Muscle of leg (tissue), 11 donors: ENCODE results near the gene SNORC. TPM values are rescaled to one million over a fixed set of nuclear protein-coding genes. Genes with fewer than 3 reads are reported as not detected.

ENCODE experiments used
- DNase-seq: peaks from one replicate; pipeline ENCODE4 v3.0.0; 2013
- H3K27ac ChIP-seq: one replicate; pipeline ENCODE4 v1.5.1; 2013; ENCODE audit warnings: mild to moderate bottlenecking, low read length, control low read depth
- H3K27me3 ChIP-seq: one replicate; pipeline ENCODE4 v1.6.1; 2013; ENCODE audit warnings: low read length; ENCODE audit not compliant: control insufficient read depth, insufficient read depth
- H3K36me3 ChIP-seq: one replicate; pipeline ENCODE4 v1.6.1; 2013; ENCODE audit warnings: low read length; ENCODE audit not compliant: control insufficient read depth, insufficient read depth
- H3K4me1 ChIP-seq: one replicate; pipeline ENCODE4 v1.6.1; 2013; ENCODE audit warnings: low read length; ENCODE audit not compliant: control insufficient read depth, insufficient read depth
- H3K4me3 ChIP-seq: one replicate; pipeline ENCODE4 v1.5.1; 2013; ENCODE audit warnings: low read length, control low read depth
- H3K9me3 ChIP-seq: replicated peaks from 2 replicates; pipeline ENCODE4 v1.6.1; 2013; ENCODE audit warnings: low read depth, low read length; ENCODE audit not compliant: control insufficient read depth
- WGBS: methylation state at CpG from one replicate; pipeline ENCODE4 v1.1.5; 2013; ENCODE audit warnings: missing lambda C conversion rate; ENCODE audit not compliant: insufficient coverage; 5-methylcytosine and 5-hydroxymethylcytosine counted together
- polyA plus RNA-seq, 8 donors: library from polyadenylated mRNA; unstranded; fragments of 120-200 nt; gene quantifications; one replicate each; pipeline versions ENCODE4 v1.2.1 to v1.2.3, GENCODE V29; 2013; ENCODE audit warnings: inconsistent platforms in 1 of 8, low replicate concordance in 1 of 8; ENCODE audit not compliant: insufficient read length in 8 of 8, insufficient read depth in 1 of 8
- total RNA-seq: library from RNA; stranded (reverse); fragments of 120-200 nt; gene quantifications from one replicate; pipeline ENCODE4 v1.2.4, GENCODE V29; 2013

The SNORC gene
- total and polyA plus RNA-seq, 9 donors = 0.56 to 2.3 (median 1.5) TPM

GRCh38 chr2:232882505-232883115 lies 12.5 kb downstream of the SNORC start:
- Histone ChIP-seq H3K4me1 (no peaks in the 10 kb centered on the region), H3K27me3 (peaks cover 10% of the 10 kb centered on the region), H3K4me3 (no peak overlapping the region), H3K36me3 (no peaks in the 10 kb centered on the region), H3K9me3 (no peaks in the 10 kb centered on the region), H3K27ac (no peak overlapping the region)
- no peak for DNase-seq
- 93% methylated on average over 17 of the region's 20 CpGs for WGBS

GRCh38 chr2:232883116-232883721 lies 13.2 kb downstream of the SNORC start:
- Histone ChIP-seq H3K27me3 (peaks cover 6% of the 10 kb centered on the region), H3K4me3 (no peak overlapping the region), H3K27ac (no peak overlapping the region), H3K9me3 (no peaks in the 10 kb centered on the region), H3K36me3 (no peaks in the 10 kb centered on the region), H3K4me1 (no peaks in the 10 kb centered on the region)
- WGBS = 89% methylated on average over 27 of the region's 29 CpGs
- DNase-seq = no peak

DNA sequence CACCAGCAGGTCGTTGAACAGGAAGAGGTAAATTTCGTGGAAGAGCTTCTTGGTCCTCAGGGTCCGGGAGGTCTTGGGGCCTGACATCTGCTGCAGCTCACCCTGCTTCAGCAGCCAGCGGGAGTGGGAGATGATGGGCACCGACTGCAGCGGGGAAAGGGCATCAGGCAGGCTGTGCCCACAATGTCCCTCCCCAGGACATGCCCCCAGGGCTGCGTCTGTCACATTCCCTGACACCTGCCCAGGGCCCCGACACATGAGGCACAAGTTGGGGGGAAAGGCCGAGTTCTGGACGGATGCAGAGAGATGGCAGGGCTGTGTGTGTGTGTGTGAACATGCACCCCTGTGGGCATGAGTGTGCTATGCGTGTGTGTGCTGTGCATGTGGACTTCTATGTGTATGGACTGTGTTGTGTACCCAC lies 13.9 kb downstream of the SNORC start:
- H3K27ac ChIP-seq = no peak overlapping the region
- no peaks in the 10 kb centered on the region for H3K36me3 ChIP-seq
- H3K9me3 ChIP-seq = no peaks in the 10 kb centered on the region
- no peaks in the 10 kb centered on the region for H3K4me1 ChIP-seq
- WGBS = 65% methylated on average over 10 of the region's 11 CpGs
- H3K4me3 ChIP-seq = no peak overlapping the region
- H3K27me3 ChIP-seq = peaks cover 6% of the 10 kb centered on the region
- no peak for DNase-seq

DNA sequence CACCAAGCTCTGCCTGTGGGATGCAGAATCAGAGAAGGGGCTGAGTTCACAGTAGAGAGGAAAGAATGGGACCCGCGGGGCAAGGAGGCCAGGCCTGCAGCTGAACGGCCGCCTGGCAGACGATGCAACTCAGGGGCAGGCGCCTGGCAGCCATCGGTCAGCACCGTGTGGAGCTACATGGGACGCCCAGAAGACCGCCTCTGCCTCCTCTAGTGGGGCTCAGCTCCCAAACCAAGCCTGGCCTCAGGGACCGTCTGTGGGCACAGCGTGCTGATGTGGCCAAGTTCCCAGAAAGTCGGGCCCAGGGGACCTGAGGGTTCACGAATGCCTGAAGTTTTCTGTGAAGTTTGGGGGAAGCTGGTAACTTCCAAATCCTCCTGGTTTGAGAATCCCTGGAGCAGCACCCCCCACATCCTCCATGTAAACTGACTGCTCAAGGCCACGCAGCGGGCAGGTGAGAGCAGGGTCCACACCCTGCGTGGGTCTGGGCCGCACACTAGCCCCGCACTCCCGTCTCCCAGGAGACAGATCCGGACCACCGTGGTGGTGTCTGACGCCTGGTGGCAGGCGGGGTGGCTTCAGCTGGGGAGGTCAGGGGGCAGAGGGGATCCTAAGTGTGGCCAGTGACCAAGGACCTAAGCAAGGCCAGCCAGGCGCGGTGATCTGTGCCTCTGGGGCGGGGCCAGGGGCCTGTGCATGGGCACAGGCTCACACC lies 14.6 kb downstream of the SNORC start:
- WGBS = 74% methylated on average over 23 of the region's 27 CpGs
- H3K9me3 ChIP-seq = no peaks in the 10 kb centered on the region
- no peak for DNase-seq
- peaks cover 6% of the 10 kb centered on the region for H3K27me3 ChIP-seq
- no peak overlapping the region for H3K4me3 ChIP-seq
- no peak overlapping the region for H3K27ac ChIP-seq
- H3K4me1 ChIP-seq = no peaks in the 10 kb centered on the region
- H3K36me3 ChIP-seq = no peaks in the 10 kb centered on the region

- WGBS = 75% methylated on average over 24 of the region's 25 CpGs
- H3K36me3 ChIP-seq = no peaks in the 10 kb centered on the region
- no peak for DNase-seq
- H3K9me3 ChIP-seq = no peaks in the 10 kb centered on the region
- no peak overlapping the region for H3K4me3 ChIP-seq
- no peak overlapping the region for H3K27ac ChIP-seq
- H3K27me3 ChIP-seq = peaks cover 6% of the 10 kb centered on the region
- no peaks in the 10 kb centered on the region for H3K4me1 ChIP-seq
Observed at GRCh38 chr2:232885264-232885961, 15.3 kb downstream of the SNORC start.

DNA sequence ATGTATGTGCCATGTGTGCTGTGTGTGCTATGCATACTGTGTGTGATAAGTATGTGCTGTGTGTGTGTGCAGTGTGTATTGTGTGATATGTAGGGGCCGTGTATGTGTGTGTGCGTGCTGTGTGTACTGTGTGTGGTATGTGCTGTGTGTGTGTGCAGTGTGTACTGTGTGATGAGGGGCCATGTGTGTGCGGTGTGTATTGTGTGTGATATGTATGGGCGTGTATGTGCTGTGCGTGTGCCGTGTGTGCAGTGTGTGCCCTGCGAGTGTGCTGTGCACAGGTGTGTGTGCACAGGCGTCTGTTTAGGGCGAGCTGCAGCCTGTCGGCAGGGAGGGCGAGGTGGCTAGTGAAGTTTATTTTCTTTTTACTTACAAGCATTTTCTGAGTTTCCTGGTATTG lies 16.1 kb downstream of the SNORC start:
- WGBS = 97% methylated on average over 5 of the region's 11 CpGs
- no peak for DNase-seq
- H3K9me3 ChIP-seq = no peaks in the 10 kb centered on the region
- H3K4me1 ChIP-seq = peaks cover 6% of the 10 kb centered on the region
- H3K27me3 ChIP-seq = peaks cover 10% of the 10 kb centered on the region
- no peak overlapping the region for H3K27ac ChIP-seq
- H3K4me3 ChIP-seq = no peak overlapping the region
- no peaks in the 10 kb centered on the region for H3K36me3 ChIP-seq

- WGBS = 74% methylated on average over 6 of the region's 7 CpGs
- H3K27me3 ChIP-seq = peaks cover 10% of the 10 kb centered on the region
Observed at GRCh38 chr2:232886632-232887031, 16.6 kb downstream of the SNORC start.

DNA sequence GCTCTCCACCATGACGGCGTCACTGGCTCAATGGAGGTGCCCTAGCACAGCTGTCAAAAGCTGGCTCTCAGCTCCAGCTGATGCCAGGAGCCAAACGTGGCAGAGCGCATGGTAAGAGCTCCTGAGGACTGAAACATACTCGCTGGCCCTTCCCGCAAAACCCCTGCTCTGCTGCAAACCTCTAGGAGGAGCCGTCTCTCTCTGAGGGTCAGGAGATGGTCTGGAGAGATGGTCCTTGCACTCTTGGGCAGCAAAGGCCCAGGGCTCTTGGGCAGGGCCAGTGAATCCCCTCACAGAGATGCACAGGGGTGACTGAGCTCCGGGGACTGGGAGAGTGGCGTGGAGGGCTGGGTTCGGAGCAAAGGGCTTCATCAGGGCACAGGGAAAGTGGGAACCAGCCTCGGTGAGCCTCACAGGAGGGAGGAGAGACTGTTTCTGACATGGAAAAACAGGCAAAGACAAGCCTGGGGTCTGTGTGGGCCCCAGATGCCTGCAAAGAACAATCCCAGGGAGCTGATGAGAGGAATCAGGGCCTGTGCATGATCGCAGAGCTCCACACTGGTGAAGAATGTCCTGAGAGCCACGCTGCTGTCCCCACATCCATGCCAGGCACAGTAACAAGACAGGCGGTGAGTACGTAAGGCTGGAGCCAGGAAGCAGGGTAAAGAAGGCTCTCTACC lies 17.2 kb downstream of the SNORC start:
- Histone ChIP-seq H3K36me3 (no peaks in the 10 kb centered on the region), H3K4me3 (no peak overlapping the region), H3K4me1 (peaks cover 15% of the 10 kb centered on the region), H3K9me3 (no peaks in the 10 kb centered on the region), H3K27me3 (peaks cover 10% of the 10 kb centered on the region), H3K27ac (no peak overlapping the region)
- DNase-seq = no peak
- 82% methylated on average over 15 of the region's 15 CpGs for WGBS

More at GRCh38 chr2:232886632-232887031, 16.6 kb downstream of the SNORC start:
- Histone ChIP-seq H3K27ac (no peak overlapping the region), H3K9me3 (no peaks in the 10 kb centered on the region), H3K4me1 (peaks cover 10% of the 10 kb centered on the region), H3K36me3 (no peaks in the 10 kb centered on the region), H3K4me3 (no peak overlapping the region)
- DNase-seq = no peak

DNA sequence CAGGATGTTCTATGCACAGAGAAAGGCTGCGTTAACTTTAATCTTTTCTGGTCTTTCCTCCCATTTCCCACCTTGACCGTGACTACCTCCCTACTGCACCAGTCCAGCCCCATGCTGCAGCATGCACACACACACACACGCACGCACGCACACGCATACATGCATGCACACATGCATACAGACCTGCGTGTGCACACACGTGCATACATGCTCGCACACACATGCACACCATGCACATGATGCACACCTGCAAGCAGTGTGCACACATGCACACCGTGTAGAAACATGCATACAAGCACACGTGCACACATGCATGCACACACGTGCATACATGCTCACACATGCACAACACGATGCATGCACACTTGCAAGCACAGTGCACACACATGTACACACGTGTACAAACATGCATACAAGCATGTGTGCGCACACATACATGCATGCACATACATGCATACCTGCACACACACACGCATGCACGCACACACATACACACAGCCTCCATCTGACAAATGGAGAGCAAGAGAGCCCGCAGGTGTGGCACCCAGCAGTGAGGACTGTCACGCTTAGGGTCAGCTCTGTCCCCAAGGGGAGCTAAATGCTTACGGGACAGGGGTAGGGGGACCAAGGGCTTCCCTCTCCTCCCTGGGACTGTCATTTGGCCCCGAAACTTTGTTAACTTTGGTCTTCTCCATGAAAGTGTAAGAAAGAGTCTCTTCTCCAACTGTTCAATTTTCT lies 18.2 kb downstream of the SNORC start:
- WGBS = 84% methylated on average over 19 of the region's 21 CpGs
- no peaks in the 10 kb centered on the region for H3K36me3 ChIP-seq
- peaks cover 15% of the 10 kb centered on the region for H3K4me1 ChIP-seq
- H3K27ac ChIP-seq = no peak overlapping the region
- H3K4me3 ChIP-seq = no peak overlapping the region
- H3K27me3 ChIP-seq = peaks cover 10% of the 10 kb centered on the region
- DNase-seq = no peak
- no peaks in the 10 kb centered on the region for H3K9me3 ChIP-seq
